NCI-H187 (cell line): Measurements from ENCODE around the gene CPNE5.

Experiments used
- DNase-seq, 2 experiments: peaks; one replicate each; lab custom pipeline; 2025; lab: John Stamatoyannopoulos, UW

Gene CPNE5

DNA sequence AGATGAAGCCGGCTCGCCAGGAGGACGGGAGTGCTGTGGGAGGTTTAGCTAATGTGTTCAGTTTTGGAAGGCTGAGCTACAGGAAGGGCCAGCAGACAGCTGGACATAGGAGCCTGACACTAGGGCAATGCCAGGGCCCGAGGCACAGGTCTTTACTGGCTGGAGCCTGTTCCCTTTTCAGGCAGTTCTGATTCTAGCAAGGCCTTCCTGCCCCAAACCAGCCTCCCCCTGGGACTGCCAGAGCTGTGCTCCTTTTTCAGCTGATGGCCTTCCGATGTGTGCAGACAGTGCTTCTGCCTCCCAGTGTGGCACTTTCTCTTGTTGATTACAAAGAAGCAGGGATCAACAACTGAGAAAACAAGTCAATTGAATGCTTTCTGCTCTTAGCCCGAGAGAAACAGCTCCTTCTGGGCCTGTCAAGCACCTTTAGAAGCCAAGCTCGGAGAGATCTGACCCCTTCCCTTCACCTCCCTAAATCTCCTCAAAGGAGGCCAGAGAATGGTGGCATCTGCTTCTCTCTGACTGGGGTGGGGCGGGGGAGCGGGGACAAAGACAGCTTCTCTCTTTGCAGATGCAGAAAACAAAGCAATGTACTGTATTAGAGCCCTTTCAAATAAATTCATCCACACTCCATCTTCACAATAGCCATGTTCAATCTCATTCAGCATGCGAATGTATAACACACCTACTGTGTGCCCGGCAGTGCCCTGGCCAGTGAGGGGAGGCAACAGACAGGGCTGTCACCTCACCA lies 78.4 kb downstream of the CPNE5 start:
- no peak for DNase-seq

DNA sequence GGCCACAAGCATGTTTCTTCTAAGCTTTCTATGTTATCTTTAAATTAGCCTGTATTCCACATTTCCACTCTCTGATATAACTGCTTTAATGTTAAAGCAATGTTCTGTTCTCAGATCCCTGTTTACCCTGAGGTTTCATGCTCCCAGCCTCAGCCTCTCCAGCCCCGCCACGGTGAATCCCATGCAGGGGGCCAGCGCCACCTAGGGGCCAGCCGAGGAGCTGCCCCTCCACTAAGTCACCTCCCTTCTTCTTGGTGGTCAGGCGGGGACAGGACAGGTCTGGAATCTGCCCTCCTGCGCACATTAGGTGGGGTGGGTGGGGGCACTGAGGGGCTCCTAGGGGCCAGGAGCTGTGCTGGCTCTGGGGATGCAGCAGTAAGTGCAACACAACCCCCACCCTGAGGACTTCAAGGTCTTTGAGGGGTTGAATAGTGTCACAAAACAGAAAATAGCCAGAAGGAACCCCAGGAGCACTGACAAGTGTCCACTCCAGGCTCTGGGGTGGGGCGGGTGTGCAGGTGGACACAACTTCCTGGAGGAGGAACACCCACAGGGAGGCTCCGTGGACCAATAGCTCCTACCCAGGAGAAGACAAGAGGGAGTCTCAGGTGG lies 80.0 kb downstream of the CPNE5 start:
- DNase-seq = peak; percentile 20 to 63

DNA sequence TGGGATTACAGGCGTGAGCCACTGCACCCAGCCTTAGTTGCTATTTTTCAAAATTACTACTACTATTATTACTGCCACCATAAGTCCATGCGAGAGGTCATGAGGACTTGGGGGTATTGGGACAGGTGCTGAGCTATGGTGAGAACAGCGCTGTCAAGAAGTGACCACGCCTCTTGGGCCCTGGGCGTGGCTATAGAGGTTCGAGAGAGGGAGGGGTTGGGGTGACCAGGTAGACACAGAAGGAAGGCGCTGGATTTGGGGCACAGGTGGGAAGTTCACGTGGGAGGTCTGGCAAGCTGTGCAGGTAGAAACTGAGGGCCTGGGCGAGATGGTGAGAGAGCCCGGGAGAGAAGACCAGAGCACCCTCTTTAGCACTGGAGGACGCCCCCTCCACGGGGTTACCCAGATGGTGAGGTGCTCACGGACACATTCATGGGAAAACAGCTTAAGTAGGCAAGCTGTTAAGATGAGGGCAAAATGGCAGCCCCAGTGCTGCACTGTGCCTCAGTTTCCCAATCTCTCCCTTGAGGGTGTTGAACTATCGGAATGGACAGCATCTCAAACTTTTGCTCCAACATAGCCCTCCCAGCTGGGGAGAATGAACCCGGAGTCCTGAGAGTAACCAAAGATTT lies 80.6 kb downstream of the CPNE5 start:
- DNase-seq = no peak

DNA sequence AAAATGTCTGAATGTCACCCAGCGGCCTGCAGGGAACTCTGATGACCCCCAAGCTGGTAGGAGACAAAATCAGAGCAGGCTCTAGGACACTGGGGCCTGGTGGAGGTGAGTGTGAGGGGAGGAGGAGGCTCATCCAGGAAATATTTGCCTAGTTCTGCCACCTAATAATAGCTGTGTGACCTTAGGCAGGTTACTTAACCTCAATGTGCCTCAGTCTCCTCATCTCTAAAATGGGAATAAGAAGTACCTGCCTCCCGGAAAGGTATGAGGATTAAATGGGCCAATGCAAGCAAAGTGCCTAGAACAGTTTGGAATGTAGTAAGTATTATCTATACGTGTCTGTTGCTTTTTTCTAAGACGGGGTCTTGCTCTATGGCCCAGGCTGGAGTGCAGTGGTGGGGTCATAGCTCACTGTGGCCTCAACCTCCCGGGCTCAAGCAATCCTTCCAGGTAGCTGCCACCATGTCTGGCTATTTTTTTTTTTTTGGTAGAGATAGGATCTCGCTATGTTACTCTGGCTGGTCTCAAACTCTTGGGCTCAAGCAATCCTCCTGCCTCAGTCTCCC lies 81.2 kb downstream of the CPNE5 start:
- no peak for DNase-seq

DNA sequence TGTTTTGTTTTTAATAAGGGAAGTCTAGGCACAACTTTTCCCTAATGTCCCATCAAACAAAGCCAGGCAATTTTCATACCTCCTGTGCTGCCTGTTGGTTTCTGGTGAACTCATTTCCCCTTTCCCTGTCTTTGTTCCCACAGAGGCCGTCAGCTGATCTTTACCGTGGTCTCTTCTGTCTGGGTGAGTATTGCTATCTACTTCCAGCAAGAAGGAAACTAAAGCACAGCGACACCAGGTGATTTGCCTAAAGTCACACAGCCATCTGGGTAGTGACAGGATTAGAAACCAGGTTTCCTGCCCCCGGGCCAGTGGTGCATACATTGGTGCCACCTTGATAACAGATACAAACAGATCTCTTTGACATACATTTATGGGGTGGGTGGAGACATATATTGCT lies 82.0 kb downstream of the CPNE5 start:
- no peak for DNase-seq

DNA sequence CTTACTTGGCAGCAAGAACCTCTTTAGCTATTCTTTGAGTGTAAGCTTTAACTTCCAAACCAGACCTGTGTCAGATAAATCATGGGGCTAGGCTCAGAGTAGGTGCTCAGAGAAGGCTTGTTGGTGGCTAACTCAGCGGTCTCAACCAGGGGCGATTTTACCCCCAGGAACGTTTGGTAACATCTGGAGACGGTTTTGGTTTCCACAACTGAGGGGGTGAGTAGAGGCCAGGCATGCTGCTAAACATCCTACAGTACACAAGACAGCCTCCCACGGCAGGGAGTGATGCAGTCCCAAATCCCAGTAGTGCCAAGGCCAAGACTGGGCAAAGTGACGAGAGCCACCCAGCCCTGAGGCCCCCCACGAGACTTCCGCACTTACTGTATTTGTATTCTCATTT lies 82.5 kb downstream of the CPNE5 start:
- no peak for DNase-seq

DNA sequence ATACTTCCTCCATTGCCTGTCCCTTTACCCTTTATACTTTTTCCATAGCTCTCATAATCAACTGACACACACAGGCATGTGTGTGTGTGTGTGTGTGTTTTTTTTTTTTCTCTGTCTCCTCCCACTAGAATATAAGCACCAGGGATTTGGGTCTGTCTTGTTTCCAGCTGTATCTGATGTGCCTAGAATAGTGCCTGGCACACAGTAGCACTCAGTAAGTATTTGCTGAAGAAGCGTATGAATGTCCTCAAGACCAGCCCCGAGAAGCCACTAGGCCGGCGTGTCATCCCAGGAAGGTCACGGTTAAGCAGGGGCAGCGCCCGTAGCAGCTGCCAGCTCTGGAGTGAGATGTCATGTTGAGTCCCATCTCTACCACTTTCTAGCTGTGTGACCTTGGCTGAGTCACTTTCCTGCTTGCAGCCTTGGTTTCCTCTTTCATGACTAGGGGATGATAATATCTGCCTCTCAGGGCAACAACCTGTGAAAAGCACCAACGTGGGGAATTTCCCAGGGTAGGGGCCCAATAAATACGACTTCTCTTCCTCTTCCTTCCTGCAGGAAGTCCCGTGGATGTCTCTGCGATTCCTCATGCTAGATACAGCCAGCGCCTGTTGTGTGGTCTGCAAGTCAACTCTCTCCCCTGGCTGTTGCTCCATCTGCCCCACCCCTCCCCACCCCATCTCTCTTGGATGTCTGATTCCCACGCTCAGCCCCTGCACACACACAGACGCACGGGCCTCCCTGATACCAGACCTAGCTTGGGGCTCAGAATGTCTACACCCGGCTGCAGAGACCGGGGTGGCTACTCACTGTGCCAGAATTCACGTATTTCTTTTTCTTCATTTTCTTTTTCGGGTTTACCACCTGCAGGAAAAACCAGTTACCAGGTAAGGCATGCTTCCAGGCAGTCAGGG lies 83.6 kb downstream of the CPNE5 start:
- no peak for DNase-seq

- DNase-seq = peak; percentile 42 to 51
Observed at GRCh38 chr6:36754582-36755434, 84.4 kb downstream of the CPNE5 start.

GRCh38 chr6:36753671-36754405 lies 85.4 kb downstream of the CPNE5 start:
- no peak for DNase-seq

DNA sequence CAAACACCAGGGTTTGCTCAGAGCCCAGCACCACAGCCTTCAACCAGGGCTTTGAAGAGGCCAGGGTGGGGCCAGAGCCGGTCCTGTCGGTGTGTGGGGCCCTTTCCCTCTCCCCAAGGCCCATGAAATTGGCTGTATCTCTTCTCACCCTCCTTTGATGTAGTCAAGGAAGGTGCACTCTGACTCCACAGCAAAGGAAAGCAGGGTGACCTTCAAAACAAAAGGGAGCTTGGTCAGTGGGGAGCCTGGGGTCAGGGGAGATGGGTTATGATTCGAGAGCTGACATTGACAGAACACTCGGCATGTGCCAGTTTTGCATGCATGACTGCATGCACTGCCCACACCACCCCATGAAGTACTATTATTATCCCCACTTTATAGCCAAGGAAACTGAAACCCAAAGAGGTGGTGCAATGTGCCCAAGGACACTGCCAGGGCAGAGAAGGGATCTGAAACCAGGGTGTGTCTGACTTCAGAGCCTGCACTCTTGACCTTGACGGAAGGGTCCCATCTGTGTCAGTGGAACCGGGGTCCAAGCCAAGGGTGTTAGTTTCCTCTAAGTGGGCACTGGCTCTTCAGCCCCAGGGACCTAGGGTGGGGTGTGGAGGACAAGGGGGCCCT lies 86.2 kb downstream of the CPNE5 start:
- no peak for DNase-seq

GRCh38 chr6:36752187-36752885 lies 86.9 kb downstream of the CPNE5 start:
- no peak for DNase-seq

GRCh38 chr6:36751833-36752186 lies 87.4 kb downstream of the CPNE5 start:
- no peak for DNase-seq

DNA sequence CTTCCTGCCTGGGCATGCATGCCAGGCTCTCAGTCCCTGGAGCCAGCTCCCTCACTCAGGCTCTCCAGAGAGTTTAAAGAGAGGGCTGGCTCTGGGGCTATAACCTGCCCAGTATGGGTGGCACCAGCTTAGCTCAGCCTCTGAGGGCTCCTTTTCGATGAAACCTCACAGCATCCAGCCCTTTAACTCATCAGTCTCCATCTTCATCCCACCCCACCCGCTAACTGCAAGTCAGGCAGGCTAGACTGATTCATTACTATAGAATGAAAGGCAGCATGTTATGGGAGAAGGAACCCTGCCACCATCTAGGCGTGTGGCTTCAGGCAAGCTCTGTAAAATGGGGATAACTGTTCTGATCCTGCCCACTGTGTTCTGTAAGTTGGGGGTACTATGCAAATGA lies 88.2 kb downstream of the CPNE5 start:
- no peak for DNase-seq

DNA sequence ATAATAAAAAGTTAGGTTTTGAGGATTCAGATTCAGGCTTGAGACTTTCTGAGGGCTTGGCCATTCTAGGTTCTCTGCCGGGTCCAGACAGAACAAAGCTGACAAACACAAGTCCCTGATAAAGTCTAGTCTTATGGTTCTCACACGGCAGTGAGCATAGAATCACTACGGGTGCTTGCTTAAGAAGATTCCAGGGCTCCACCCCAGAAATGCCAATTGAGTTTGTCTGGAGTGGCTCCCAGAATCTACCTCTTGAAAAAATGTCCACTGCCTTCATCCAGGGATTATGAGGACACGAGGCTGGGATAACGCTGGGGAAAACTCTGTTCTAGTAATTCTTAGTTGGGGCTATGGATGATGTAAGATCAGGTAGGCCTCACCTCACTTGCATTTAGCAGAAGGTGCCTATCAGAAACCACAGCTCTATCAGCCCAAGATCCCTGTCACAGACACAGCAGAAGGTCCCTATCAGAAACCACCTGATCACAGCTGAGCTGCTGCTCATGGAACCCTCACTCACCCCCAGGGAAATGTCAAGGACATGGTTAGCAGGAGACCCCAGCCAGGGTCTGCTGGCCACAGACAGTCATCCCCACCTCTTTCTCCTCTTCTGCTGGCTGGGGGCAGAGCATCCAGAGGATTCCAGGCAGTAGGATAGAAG lies 89.3 kb downstream of the CPNE5 start:
- no peak for DNase-seq

DNA sequence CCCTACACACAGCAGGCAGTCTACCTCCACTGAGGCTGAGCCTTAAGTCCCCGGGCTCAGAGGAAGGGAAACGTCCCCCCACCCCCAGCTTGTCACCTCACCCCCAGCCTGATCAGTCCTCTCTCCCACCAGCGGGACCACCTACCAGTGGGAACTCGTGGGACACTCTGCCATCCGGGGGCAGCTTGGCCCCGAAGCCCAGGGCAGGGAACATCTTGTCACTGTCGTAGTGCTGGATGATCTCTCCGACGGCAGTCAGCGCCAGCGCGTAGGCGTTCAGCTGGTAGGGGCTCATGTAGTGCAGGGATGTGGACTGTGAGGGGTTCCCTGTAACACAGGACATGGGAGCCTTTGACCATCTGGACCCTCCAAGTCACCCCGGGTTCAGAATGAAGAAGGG lies 93.0 kb downstream of the CPNE5 start:
- DNase-seq = no peak

GRCh38 chr6:36745836-36746235 lies 93.4 kb downstream of the CPNE5 start:
- DNase-seq = no peak

DNA sequence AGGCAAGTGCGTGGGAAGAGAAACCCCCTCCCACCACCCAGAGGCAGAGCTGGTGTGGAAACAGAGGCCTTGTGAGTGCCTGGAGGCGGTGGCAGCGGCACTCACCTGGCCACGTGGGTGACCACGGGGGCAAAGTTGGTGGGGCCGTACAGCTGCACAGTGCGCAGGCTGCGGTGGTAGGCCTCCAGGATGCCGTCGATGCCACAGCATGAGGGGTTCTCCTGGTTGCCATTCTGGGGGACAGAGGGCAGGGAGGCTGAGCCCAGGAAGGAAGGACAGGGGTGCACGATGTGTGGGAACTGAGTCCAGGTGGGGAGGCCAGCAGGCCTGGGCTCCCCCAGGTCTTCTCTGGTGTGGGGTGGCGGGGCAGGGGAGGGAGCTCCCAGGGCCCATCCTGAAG lies 94.0 kb downstream of the CPNE5 start:
- no peak for DNase-seq

- DNase-seq = no peak
Observed at GRCh38 chr6:36744304-36744673, 95.0 kb downstream of the CPNE5 start.
